Measurements from ENCODE around the gene FGF18.
"Not testable (repeated sequence)": the region's sequence is repeated elsewhere in the genome, so short reads cannot be mapped to it uniquely, and the experiment has no call there.

FGF18 gene

GRCh38 chr5:171390883-171391677, 28.4 kb upstream of the FGF18 start:
- Mint-ChIP-seq H3K9me3 (no peaks in the 10 kb centered on the region), H3K27me3 (peaks cover 5% of the 10 kb centered on the region), H3K4me1 (peaks cover 66% of the 10 kb centered on the region), H3K36me3 (peaks cover 61% of the 10 kb centered on the region), H3K4me3 (peak overlapping the region; percentile 95), H3K27ac (no peak overlapping the region)
- DNase-seq, result no peak
- CTCF ChIA-PET, result no interaction called here

- Mint-ChIP-seq H3K4me3 (no peak overlapping the region), H3K27me3 (peaks cover 5% of the 10 kb centered on the region), H3K4me1 (peaks cover 65% of the 10 kb centered on the region), H3K27ac (no peak overlapping the region), H3K9me3 (no peaks in the 10 kb centered on the region), H3K36me3 (peaks cover 69% of the 10 kb centered on the region)
- CTCF ChIA-PET, result interaction anchor here (0.6 to 1.0 kb wide), 2 partner anchors 21 to 42 kb away, joined by 3 read pairs; no protein-coding TSS in a partner anchor
- DNase-seq, result no peak
Measured at GRCh38 chr5:171391996-171392577, 27.4 kb upstream of the FGF18 start.

GRCh38 chr5:171392585-171393159, 26.8 kb upstream of the FGF18 start:
- H3K36me3 Mint-ChIP-seq, result peaks cover 73% of the 10 kb centered on the region
- no peak for DNase-seq
- CTCF ChIA-PET, result interaction anchor here (0.6 to 1.0 kb wide), 3 partner anchors 19 to 41 kb away, joined by 3 read pairs; no protein-coding TSS in a partner anchor

GRCh38 chr5:171395042-171395441, 24.4 kb upstream of the FGF18 start:
- H3K4me1 Mint-ChIP-seq, result peaks cover 53% of the 10 kb centered on the region
- H3K4me3 Mint-ChIP-seq, result no peak overlapping the region
- CTCF ChIA-PET, result no interaction called here
- H3K27ac Mint-ChIP-seq, result no peak overlapping the region
- DNase-seq, result no peak
- no peaks in the 10 kb centered on the region for H3K27me3 Mint-ChIP-seq
- peaks cover 69% of the 10 kb centered on the region for H3K36me3 Mint-ChIP-seq
- H3K9me3 Mint-ChIP-seq, result no peaks in the 10 kb centered on the region

More at GRCh38 chr5:171392585-171393159, 26.8 kb upstream of the FGF18 start:
- Mint-ChIP-seq H3K4me3 (no peak overlapping the region), H3K27me3 (peaks cover 2% of the 10 kb centered on the region), H3K27ac (no peak overlapping the region), H3K4me1 (peaks cover 65% of the 10 kb centered on the region), H3K9me3 (no peaks in the 10 kb centered on the region)

GRCh38 chr5:171396583-171396982, 22.9 kb upstream of the FGF18 start:
- H3K27me3 Mint-ChIP-seq, H3K9me3 Mint-ChIP-seq, H3K4me3 Mint-ChIP-seq, DNase-seq: not testable (repeated sequence)
- H3K4me1 Mint-ChIP-seq, result peaks cover 41% of the 10 kb centered on the region
- H3K36me3 Mint-ChIP-seq, result peaks cover 67% of the 10 kb centered on the region
- peak overlapping the region; percentile 45 for H3K27ac Mint-ChIP-seq
- CTCF ChIA-PET, result interaction anchor here (0.9 kb wide), 1 partner anchor 22 kb away, joined by 4 read pairs; no protein-coding TSS in a partner anchor

- Mint-ChIP-seq H3K27me3 (no peaks in the 10 kb centered on the region), H3K4me1 (peaks cover 38% of the 10 kb centered on the region), H3K27ac (no peak overlapping the region), H3K9me3 (no peaks in the 10 kb centered on the region), H3K4me3 (no peak overlapping the region), H3K36me3 (peaks cover 71% of the 10 kb centered on the region)
- DNase-seq, result no peak
- CTCF ChIA-PET, result no interaction called here
Measured at GRCh38 chr5:171397190-171397589, 22.3 kb upstream of the FGF18 start.

- H3K9me3 Mint-ChIP-seq, result no peaks in the 10 kb centered on the region
- CTCF ChIA-PET, result no interaction called here
- DNase-seq, result no peak
- H3K27me3 Mint-ChIP-seq, result no peaks in the 10 kb centered on the region
- H3K4me1 Mint-ChIP-seq, result peaks cover 35% of the 10 kb centered on the region
- H3K4me3 Mint-ChIP-seq, result no peak overlapping the region
- H3K36me3 Mint-ChIP-seq, result peaks cover 70% of the 10 kb centered on the region
- no peak overlapping the region for H3K27ac Mint-ChIP-seq
Measured at GRCh38 chr5:171397599-171397998, 21.8 kb upstream of the FGF18 start.

GRCh38 chr5:171398660-171399059, 20.8 kb upstream of the FGF18 start:
- not testable (repeated sequence) for H3K4me3 Mint-ChIP-seq, H3K27ac Mint-ChIP-seq, DNase-seq, H3K9me3 Mint-ChIP-seq, H3K27me3 Mint-ChIP-seq
- peaks cover 62% of the 10 kb centered on the region for H3K36me3 Mint-ChIP-seq
- H3K4me1 Mint-ChIP-seq, result peaks cover 26% of the 10 kb centered on the region
- CTCF ChIA-PET, result interaction anchor here (1.4 kb wide), 1 partner anchor 20 kb away, joined by 4 read pairs; the partner anchor contains the start of gene FGF18

GRCh38 chr5:171400169-171400568, 19.3 kb upstream of the FGF18 start:
- Mint-ChIP-seq H3K36me3 (peaks cover 54% of the 10 kb centered on the region), H3K27ac (no peak overlapping the region), H3K27me3 (no peaks in the 10 kb centered on the region), H3K4me1 (peaks cover 25% of the 10 kb centered on the region), H3K9me3 (no peaks in the 10 kb centered on the region), H3K4me3 (no peak overlapping the region)
- CTCF ChIA-PET, result no interaction called here
- no peak for DNase-seq

- H3K9me3 Mint-ChIP-seq, result no peaks in the 10 kb centered on the region
- H3K27ac Mint-ChIP-seq, result no peak overlapping the region
- no peak for DNase-seq
- no peak overlapping the region for H3K4me3 Mint-ChIP-seq
- no peaks in the 10 kb centered on the region for H3K27me3 Mint-ChIP-seq
- CTCF ChIA-PET, result interaction anchor here (1.2 kb wide), 1 partner anchor 18 kb away, joined by 3 read pairs; no protein-coding TSS in a partner anchor
- H3K36me3 Mint-ChIP-seq, result peaks cover 57% of the 10 kb centered on the region
- H3K4me1 Mint-ChIP-seq, result peaks cover 24% of the 10 kb centered on the region
Measured at GRCh38 chr5:171401167-171401947, 18.1 kb upstream of the FGF18 start.

GRCh38 chr5:171402751-171403150, 16.7 kb upstream of the FGF18 start:
- H3K4me3 Mint-ChIP-seq, DNase-seq, H3K9me3 Mint-ChIP-seq, CTCF ChIA-PET, H3K27me3 Mint-ChIP-seq, H3K27ac Mint-ChIP-seq: not testable (repeated sequence)
- Mint-ChIP-seq H3K36me3 (peaks cover 57% of the 10 kb centered on the region), H3K4me1 (peaks cover 23% of the 10 kb centered on the region)

- H3K27ac Mint-ChIP-seq, result no peak overlapping the region
- CTCF ChIA-PET, result interaction anchor here (0.7 to 1.2 kb wide), 2 partner anchors 13 to 20 kb away, joined by 3 to 4 read pairs; partner anchors contain the start of gene FGF18
- peaks cover 34% of the 10 kb centered on the region for H3K4me1 Mint-ChIP-seq
- peaks cover 53% of the 10 kb centered on the region for H3K36me3 Mint-ChIP-seq
- DNase-seq, result no peak
- no peak overlapping the region for H3K4me3 Mint-ChIP-seq
- no peaks in the 10 kb centered on the region for H3K9me3 Mint-ChIP-seq
- H3K27me3 Mint-ChIP-seq, result no peaks in the 10 kb centered on the region
Measured at GRCh38 chr5:171405615-171406014, 13.8 kb upstream of the FGF18 start.

GRCh38 chr5:171407234-171407633, 12.2 kb upstream of the FGF18 start:
- Mint-ChIP-seq H3K9me3 (no peaks in the 10 kb centered on the region), H3K27ac (no peak overlapping the region), H3K27me3 (no peaks in the 10 kb centered on the region), H3K4me3 (no peak overlapping the region), H3K4me1 (peaks cover 32% of the 10 kb centered on the region), H3K36me3 (peaks cover 53% of the 10 kb centered on the region)
- CTCF ChIA-PET, result no interaction called here
- no peak for DNase-seq

Data from activated naive CD4-positive, alpha-beta T cell treated with anti-CD3 and anti-CD28 coated beads, Interleukin-2, amount 10 ng/mL, durations not matched to agents 7 days and 5 days (primary cell).